ENCODE data around the gene PRKN.

Gene PRKN

DNA sequence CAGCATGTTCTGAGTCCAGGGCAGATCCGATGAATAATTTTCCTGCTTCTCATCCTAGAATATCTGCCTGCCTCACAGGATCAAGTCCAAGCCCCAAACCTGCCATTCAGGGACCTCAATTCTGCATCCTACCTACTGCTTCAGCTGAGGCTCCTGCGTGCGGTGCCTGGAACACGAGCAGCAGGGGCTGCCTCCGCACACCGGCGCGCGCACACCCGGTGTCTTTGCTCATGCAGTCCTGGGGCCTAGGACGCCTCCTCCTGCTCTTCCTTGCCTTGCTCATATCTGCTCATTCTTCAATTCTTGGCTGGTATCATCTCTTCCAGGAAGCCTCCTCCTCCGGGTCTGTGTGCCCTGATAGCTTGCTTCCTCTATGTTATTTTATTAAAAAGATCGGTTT lies 1372.6 kb downstream of the PRKN start:
- DNase-seq (ENCODE audit: low read depth in 1 of 2, low spot score in 1 of 2), result no peak
- no peak overlapping the region for H3K4me3 ChIP-seq (replicated peaks; ENCODE audit: insufficient read depth, low read length)
- H3K27ac ChIP-seq (replicated peaks), result no peak overlapping the region
- TF ChIP-seq POLR2AphosphoS5 (IDR thresholded peaks at IDR 0.05; ENCODE audit: low read depth), result no peak
- no peak for TF ChIP-seq SPI1 (IDR thresholded peaks at IDR 0.05; ENCODE audit: borderline replicate concordance, low read depth)
- no peak for TF ChIP-seq REST (IDR thresholded peaks at IDR 0.05; ENCODE audit: insufficient replicate concordance, low read depth)
- no peak for TF ChIP-seq GABPA (IDR thresholded peaks at IDR 0.05; ENCODE audit: low read depth)
- no peaks in the 10 kb centered on the region for H3K27me3 ChIP-seq (ENCODE audit: insufficient read depth, poor library complexity, severe bottlenecking)

DNA sequence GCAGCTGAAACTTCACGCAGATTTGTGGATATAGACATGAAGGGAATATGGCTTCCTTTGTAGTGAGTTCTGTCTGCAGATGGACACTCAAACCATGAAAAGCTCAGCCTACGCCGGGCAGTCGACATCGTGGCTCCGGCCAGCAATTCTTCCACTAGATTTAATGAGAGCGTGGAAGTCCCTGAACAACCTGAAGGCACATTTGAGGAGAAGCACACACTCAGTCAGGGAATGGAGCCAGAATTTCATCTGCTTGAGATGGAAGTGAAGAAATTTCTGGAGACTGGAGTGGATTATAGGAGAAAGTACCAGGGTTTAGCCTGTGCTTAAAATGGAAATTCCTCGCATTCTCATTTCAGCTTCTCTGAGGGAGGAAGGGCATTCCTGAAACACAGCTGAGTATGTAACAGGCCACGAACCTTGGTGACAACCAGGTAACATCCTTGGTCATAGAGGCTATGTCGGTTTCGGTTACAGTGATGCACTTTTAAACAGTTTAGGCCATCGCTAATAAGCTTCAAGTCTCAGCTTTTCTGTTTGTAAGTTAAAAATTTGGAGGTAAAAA lies 1373.2 kb downstream of the PRKN start:
- H3K4me3 ChIP-seq (replicated peaks; ENCODE audit: insufficient read depth, low read length), result no peak overlapping the region
- TF ChIP-seq SPI1 (IDR thresholded peaks at IDR 0.05; ENCODE audit: borderline replicate concordance, low read depth), result no peak
- no peak for TF ChIP-seq POLR2AphosphoS5 (IDR thresholded peaks at IDR 0.05; ENCODE audit: low read depth)
- H3K27me3 ChIP-seq (ENCODE audit: insufficient read depth, poor library complexity, severe bottlenecking), result no peaks in the 10 kb centered on the region
- no peak for DNase-seq (ENCODE audit: low read depth in 1 of 2, low spot score in 1 of 2)
- H3K27ac ChIP-seq (replicated peaks), result no peak overlapping the region

- Histone ChIP-seq H3K4me3 (replicated peaks; ENCODE audit: insufficient read depth, low read length) (no peak overlapping the region), H3K27me3 (ENCODE audit: insufficient read depth, poor library complexity, severe bottlenecking) (no peaks in the 10 kb centered on the region), H3K27ac (replicated peaks) (no peak overlapping the region)
- DNase-seq (ENCODE audit: low read depth in 1 of 2, low spot score in 1 of 2), result no peak
- no peak for TF ChIP-seq GABPA (IDR thresholded peaks at IDR 0.05; ENCODE audit: low read depth)
- no peak for TF ChIP-seq SPI1 (IDR thresholded peaks at IDR 0.05; ENCODE audit: borderline replicate concordance, low read depth)
- TF ChIP-seq, protein P1, sequence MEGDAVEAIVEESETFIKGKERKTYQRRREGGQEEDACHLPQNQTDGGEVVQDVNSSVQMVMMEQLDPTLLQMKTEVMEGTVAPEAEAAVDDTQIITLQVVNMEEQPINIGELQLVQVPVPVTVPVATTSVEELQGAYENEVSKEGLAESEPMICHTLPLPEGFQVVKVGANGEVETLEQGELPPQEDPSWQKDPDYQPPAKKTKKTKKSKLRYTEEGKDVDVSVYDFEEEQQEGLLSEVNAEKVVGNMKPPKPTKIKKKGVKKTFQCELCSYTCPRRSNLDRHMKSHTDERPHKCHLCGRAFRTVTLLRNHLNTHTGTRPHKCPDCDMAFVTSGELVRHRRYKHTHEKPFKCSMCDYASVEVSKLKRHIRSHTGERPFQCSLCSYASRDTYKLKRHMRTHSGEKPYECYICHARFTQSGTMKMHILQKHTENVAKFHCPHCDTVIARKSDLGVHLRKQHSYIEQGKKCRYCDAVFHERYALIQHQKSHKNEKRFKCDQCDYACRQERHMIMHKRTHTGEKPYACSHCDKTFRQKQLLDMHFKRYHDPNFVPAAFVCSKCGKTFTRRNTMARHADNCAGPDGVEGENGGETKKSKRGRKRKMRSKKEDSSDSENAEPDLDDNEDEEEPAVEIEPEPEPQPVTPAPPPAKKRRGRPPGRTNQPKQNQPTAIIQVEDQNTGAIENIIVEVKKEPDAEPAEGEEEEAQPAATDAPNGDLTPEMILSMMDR (IDR thresholded peaks at IDR 0.05; ENCODE audit: insufficient read depth, low read length), result no peak
- TF ChIP-seq POLR2AphosphoS5 (IDR thresholded peaks at IDR 0.05; ENCODE audit: low read depth), result no peak
- no peak for TF ChIP-seq REST (IDR thresholded peaks at IDR 0.05; ENCODE audit: insufficient replicate concordance, low read depth)
Observed at GRCh38 chr6:161353208-161353613, 1374.4 kb downstream of the PRKN start.

DNA sequence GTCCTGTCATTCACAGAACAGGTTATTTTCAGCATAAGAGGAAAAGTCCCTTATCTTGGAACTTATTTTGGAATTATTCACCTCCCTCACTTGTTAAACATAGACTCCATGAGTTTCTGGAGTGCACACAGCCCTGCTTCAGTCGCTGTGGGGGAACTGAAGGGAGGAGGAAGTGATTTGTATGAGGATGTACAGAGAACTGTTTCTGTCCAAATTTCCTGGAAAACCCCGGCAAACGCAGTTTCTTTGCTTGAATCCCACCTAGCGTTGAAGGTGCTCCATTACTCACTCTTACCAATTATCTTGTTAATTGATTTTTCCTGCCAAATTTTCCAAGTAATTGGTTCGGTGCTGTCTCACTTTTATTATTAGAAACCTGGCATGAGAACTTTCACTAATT lies 1375.7 kb downstream of the PRKN start:
- no peak for DNase-seq (ENCODE audit: low read depth in 1 of 2, low spot score in 1 of 2)

More for the DNA sequence above, 1375.7 kb downstream of the PRKN start:
- H3K27me3 ChIP-seq (ENCODE audit: insufficient read depth, poor library complexity, severe bottlenecking), result no peaks in the 10 kb centered on the region
- H3K27ac ChIP-seq (replicated peaks), result no peak overlapping the region
- H3K4me3 ChIP-seq (replicated peaks; ENCODE audit: insufficient read depth, low read length), result no peak overlapping the region
- TF ChIP-seq GABPA (IDR thresholded peaks at IDR 0.05; ENCODE audit: low read depth) (no peak), REST (IDR thresholded peaks at IDR 0.05; ENCODE audit: insufficient replicate concordance, low read depth) (no peak), SPI1 (IDR thresholded peaks at IDR 0.05; ENCODE audit: borderline replicate concordance, low read depth) (no peak), POLR2AphosphoS5 (IDR thresholded peaks at IDR 0.05; ENCODE audit: low read depth) (no peak)
- TF ChIP-seq, protein P1 (IDR thresholded peaks at IDR 0.05; ENCODE audit: insufficient read depth, low read length), result no peak
